HUES6 (cell line): ENCODE data around the gene HLA-DRA.

Experiments
- H3K27ac ChIP-seq: 2 replicates; pipeline ENCODE4 v1.7.0; 2013; ENCODE audit warnings: low read depth, mild to moderate bottlenecking, low read length, inconsistent platforms
- H3K27me3 ChIP-seq: 2 replicates; pipeline ENCODE4 v1.6.1; 2013; ENCODE audit warnings: low read length; ENCODE audit not compliant: control insufficient read depth, insufficient read depth
- H3K36me3 ChIP-seq: 2 replicates; pipeline ENCODE4 v1.6.1; 2013; ENCODE audit warnings: low read length; ENCODE audit not compliant: control insufficient read depth, insufficient read depth
- H3K4me1 ChIP-seq: 2 replicates; pipeline ENCODE4 v1.6.1; 2013; ENCODE audit warnings: low read length; ENCODE audit not compliant: control insufficient read depth, insufficient read depth
- H3K4me3 ChIP-seq: 2 replicates; pipeline ENCODE4 v1.5.1; 2013; ENCODE audit warnings: low read depth, low read length
- H3K9ac ChIP-seq: one replicate; pipeline ENCODE4 v1.6.1; 2013; ENCODE audit warnings: mild to moderate bottlenecking, low read length
- H3K9me3 ChIP-seq: 2 replicates; pipeline ENCODE4 v1.6.1; 2013; ENCODE audit warnings: low read depth, low read length; ENCODE audit not compliant: control insufficient read depth, insufficient read depth

HLA-DRA gene

GRCh38 chr6:32475392-32476206, 35.9 kb downstream of the HLA-DRA start:
- Histone ChIP-seq H3K36me3 (no peaks in the 10 kb centered on the region), H3K4me1 (no peaks in the 10 kb centered on the region), H3K9ac (no peak overlapping the region), H3K4me3 (no peak overlapping the region), H3K27ac (no peak overlapping the region), H3K9me3 (peaks cover 2% of the 10 kb centered on the region; the same call in 1 of the 2 replicates), H3K27me3 (no peaks in the 10 kb centered on the region)

GRCh38 chr6:32483968-32484613, 44.4 kb downstream of the HLA-DRA start:
- Histone ChIP-seq H3K27ac (no peak overlapping the region), H3K27me3 (no peaks in the 10 kb centered on the region)

DNA sequence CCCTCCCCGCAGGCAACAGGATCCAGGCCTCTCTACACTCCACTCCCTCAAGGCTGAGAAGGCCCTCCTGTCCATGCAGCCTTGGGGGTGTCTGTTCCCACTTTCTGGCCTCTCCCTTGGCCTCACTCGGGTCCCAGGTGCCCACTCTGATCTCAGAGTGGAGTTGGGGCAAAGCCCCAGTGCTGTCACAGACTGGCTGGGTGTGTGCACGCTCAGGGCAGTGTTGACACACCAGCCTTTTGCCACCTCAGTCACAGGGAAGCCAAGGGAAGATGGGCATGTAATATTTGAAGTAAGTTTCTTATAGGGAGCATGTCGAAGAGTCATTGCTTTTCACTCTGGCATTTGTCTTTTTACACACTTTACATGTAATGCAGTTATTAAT, 44.9 kb downstream of the HLA-DRA start:
- Histone ChIP-seq H3K4me1 (no peaks in the 10 kb centered on the region), H3K27me3 (no peaks in the 10 kb centered on the region), H3K4me3 (no peak overlapping the region), H3K9me3 (no peaks in the 10 kb centered on the region), H3K36me3 (no peaks in the 10 kb centered on the region), H3K9ac (no peak overlapping the region), H3K27ac (no peak overlapping the region)

More at GRCh38 chr6:32483968-32484613, 44.4 kb downstream of the HLA-DRA start:
- Histone ChIP-seq H3K9ac (no peak overlapping the region), H3K36me3 (no peaks in the 10 kb centered on the region), H3K4me3 (no peak overlapping the region), H3K4me1 (no peaks in the 10 kb centered on the region), H3K9me3 (no peaks in the 10 kb centered on the region)

- H3K4me1 ChIP-seq = no peaks in the 10 kb centered on the region
- H3K9ac ChIP-seq = no peak overlapping the region
- H3K27me3 ChIP-seq = no peaks in the 10 kb centered on the region
- H3K27ac ChIP-seq = no peak overlapping the region
- H3K4me3 ChIP-seq = no peak overlapping the region
- H3K36me3 ChIP-seq = no peaks in the 10 kb centered on the region
- H3K9me3 ChIP-seq = no peaks in the 10 kb centered on the region
Measured at GRCh38 chr6:32488083-32488482, 48.4 kb downstream of the HLA-DRA start.

DNA sequence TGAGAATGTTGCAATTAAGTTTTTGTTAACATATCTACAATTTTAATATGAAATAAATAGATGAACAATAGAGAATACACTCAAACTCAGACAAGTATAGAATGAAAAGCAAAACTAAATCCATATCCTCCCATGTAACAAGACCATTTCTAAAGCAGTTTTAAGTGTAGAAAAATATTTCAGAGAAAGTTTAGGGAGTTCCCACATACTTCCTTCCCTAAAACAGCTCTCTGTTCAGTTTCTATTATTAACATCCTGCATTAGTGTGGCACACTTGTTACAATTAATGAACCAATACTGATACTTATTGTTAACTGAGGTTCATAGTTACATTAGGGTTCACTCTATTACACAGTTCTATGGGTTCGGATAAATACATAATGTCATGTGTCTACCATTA, 52.0 kb downstream of the HLA-DRA start:
- Histone ChIP-seq H3K9ac (no peak overlapping the region), H3K9me3 (no peaks in the 10 kb centered on the region), H3K4me1 (no peaks in the 10 kb centered on the region), H3K27me3 (no peaks in the 10 kb centered on the region), H3K27ac (no peak overlapping the region), H3K36me3 (no peaks in the 10 kb centered on the region), H3K4me3 (no peak overlapping the region)

DNA sequence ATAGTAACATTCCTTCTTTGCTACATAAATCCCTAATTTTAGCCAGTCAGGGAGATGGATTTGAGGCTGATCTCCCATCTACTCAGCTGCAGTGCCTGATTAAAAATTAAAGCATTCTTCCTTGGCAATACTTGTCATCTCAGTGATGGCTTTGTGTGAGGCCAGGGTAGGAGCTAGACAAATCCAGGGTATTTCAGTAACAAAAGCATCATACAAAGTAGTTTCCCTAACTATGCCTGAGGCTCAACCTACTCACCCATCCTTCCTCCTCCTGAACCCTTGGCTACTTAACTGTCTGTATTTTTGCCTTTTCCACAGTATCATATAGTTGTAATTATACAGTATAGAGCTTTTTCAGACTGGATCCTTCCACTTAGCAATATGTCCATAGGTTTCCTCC, 52.7 kb downstream of the HLA-DRA start:
- no peaks in the 10 kb centered on the region for H3K9me3 ChIP-seq
- no peaks in the 10 kb centered on the region for H3K36me3 ChIP-seq
- H3K27me3 ChIP-seq = no peaks in the 10 kb centered on the region
- no peak overlapping the region for H3K9ac ChIP-seq
- H3K4me3 ChIP-seq = no peak overlapping the region
- no peaks in the 10 kb centered on the region for H3K4me1 ChIP-seq
- no peak overlapping the region for H3K27ac ChIP-seq
